Activated CD8-positive, alpha-beta memory T cell treated with anti-CD3 and anti-CD28 coated beads for 24 hours (primary cell): ENCODE results near the gene PLXNA4.

Experiments used
- DNase-seq: peaks from one replicate; pipeline ENCODE4 v3.0.0-alpha.2; 2020

Gene PLXNA4

DNA sequence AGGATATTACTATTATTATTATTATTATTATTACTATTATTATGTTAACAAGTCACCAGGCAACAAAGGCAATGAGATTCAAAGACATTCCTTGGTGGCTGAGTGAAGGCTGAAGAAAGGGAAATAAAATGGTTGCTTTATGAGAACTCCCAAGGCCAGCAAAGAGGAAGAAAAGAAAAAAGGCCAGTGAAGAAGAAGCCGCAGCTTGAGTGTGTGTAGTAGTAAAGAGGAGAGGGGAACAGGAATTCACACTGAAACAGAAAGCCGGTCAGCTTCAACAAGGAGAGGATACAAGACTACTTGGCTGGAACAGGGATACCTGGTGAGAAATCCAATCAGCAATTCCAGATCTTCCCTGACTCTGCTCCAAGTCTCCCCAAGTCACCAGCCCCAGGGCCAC is 42.4 kb downstream of the PLXNA4 start:
- DNase-seq = no peak

DNA sequence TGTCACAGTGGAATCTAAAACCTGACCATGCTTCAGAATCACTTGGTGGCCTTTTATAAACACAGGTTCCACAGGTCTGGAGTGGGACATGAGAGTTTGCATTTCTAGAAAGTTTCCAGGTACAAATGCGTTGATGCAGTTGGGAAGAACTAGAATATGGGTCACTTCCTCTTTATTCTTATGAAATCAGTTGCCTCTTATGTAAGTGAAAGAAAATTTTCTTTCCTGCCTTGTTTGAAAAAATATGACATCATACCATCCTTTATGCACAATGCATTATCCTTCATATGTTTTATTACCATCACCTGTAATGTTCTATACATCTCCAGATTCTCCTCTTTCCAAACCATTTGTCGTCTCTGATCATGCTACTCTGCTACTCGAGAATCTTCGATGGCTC is 44.0 kb downstream of the PLXNA4 start:
- DNase-seq = no peak

DNA sequence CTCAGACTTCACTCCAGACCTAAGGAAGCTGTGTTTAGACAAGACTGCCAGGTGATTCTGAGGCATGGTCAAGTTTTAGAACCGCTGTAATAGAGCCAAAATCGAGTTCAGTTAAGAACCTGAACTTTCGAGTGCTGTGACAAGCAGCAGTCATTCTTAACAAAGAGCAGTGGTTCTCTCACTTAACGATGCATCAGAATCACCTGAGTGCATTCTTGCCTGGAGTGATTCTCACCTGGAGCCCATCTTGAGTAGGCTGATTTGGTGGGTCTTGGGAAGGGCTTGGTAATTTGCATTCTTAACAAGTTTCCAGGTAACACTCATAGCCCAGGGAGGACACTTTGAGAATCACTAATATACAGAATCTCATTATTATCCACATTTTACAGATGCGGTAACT is 44.7 kb downstream of the PLXNA4 start:
- no peak for DNase-seq

DNA sequence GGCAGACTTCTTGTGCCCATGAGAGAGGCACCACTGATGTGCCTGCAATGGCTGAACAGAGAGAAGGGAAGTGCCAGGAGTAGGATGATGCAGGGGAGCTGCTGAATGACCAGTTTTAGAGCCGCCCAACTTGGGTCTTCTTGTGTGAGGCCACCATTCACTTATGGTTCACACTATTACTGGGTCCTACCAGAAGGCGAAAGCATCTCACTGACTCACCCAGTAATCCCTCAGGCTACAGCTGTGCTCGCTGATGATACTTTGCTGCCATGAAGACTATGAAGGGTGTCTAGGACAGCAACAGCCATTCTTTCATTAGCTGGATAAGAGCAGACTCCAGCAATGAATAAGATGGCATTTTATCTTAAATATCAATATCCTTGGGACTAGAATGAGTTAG is 47.6 kb downstream of the PLXNA4 start:
- DNase-seq = no peak

DNA sequence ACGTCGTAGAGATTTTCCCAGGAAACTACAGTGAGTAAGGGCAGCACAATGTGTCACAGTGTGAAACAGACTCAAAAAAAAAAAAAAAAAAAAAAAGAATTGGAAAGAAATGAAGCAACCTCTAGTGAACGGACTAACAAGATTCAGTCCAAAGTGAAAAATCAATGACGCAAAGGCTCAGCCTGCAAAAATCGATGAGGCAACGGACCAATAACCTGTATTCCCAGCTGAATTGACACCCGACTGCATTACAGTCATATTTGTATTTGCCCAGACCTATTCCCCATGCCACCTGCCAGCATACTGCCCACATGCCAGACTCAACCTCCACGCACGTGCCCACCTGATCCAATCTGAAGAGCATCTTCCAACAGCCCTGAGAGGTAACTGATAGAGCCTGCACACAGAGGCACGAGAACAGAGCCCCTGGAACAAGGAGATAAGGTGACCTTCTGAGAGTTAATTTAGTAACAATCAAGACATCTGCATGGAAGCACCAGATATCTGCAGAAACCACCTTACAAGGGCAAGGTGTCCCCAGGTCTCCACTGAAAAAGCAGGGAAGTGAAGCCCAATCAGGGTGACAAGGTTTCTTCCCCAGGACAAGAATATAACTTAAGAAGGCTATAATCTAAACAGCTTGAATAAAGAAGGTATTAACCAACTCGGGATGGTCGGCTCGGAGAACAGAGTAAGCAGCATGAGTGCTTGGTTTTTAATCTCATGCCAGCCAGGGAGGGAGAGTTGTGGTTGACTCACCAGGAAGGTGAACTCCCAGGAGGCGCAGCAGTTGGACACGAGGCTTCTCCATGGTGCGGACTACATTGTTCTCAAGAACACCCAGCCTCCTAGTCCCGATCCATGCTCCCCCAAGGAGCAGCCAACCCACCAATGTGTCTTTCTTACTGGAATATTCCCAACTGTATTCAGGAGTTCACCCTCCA is 48.5 kb downstream of the PLXNA4 start:
- DNase-seq = no peak

DNA sequence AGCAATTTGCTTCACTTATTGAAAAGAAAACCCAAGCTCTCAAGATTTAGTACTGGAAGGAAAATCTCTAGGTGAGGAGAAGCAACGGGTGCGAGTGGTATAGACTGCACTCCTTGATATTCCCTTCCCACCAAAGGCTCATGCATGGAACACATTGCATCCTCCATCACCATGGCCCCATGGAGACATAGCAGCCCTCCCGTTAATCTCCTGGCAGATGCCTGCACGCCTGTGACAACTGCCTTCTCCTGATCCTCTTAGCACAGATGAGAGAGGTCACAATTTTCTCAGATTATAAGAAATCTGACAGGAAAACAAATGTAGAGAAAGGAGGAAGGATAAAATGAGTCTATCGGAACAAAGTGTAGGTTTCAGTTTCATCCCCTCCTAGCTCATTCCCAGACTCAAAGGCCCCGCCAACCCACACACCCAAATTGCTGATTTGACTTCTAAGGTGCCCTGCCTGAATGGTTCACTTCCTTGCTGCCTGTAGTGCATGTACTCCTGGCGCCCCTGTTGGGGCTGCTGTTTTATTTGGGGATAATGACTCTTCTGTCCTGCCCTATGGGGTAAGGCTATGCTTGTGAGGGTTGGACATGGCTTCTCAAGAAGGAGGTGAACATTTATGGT is 50.0 kb downstream of the PLXNA4 start:
- DNase-seq = no peak

DNA sequence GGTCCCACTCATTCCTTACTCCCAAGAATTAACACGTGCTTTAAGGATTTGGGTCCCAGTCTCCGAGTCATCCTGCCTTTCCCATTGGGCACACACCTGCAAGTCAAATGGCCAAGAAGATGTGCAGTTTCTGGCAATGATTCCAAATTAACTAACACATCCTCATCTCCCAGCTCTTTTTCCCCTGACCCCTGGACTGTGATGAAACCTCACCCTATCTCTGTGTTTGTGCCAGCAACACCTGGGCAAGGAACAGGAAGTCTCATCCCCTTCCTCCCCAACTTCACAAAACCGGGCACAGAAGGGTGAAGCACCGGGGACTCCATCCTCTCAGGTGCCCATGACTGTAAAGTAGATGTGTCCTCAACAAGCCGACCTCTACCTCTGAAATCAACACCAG is 54.8 kb downstream of the PLXNA4 start:
- no peak for DNase-seq

DNA sequence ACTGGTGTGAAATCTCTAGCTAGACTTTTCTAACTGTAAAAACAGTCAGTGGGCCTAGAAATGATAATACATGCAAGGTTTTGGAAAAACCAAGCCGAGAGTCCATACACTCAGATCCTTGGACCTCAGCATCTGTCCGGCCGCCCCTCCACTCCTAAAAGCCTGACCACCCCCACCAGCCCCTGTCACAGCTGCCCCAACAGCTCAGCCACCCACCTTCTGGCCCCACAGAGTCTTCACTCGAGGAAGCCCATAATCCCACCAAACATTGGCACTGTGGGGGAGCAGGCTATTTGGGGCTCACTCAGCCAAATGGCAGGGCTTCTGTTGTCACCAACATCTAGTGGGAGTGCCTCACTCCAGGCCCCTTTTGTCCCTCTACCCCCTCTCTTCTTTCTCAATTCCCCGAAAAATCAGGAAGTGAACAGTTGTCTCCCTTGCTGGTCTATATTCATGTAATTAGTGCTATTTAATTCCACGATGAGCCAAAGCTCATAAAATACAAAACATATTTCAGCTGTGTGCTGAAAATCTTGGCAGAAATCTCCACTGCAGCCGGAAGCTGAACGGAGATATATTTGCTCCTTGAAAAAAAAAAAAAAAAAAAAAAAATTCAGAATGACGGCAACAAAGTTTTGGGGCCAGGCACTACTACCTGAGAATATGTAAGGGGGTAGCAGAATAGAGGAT is 55.5 kb downstream of the PLXNA4 start:
- DNase-seq = no peak

DNA sequence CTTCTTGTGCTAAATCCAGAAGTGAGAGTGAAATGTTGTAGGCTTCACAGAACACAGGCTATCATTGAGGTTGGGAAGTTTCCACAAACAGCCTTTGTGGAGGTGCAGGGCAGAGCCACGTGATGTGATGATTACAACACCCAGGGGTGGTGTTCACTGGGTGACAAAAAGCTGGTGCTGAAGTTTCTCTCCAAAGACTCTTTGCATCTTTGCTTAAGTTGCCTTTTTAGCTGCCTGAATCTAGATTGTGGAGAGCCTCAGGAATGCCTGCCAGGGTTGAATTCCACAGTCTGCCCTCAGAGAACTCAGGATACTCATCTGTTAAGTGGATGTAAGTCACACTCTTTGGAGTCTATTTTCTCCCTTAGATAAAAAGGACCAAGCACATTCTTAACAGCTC is 56.3 kb downstream of the PLXNA4 start:
- no peak for DNase-seq

DNA sequence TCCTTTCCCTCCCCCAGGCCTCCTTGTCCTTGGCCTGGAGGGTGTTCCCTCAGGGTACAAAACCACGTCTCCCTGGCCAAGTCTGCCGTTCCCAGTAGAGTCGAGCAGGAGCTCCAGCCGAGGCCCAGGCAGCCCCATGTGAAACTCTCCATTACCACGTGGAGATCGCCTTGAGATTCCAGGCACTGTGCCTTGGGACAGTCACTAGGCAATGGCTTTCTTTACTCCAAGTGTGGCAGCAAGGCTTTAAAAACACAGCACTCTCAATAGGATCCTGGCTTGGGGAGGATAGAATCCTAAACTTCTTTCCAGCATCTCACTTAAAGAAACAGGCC is 57.5 kb downstream of the PLXNA4 start:
- DNase-seq = no peak

DNA sequence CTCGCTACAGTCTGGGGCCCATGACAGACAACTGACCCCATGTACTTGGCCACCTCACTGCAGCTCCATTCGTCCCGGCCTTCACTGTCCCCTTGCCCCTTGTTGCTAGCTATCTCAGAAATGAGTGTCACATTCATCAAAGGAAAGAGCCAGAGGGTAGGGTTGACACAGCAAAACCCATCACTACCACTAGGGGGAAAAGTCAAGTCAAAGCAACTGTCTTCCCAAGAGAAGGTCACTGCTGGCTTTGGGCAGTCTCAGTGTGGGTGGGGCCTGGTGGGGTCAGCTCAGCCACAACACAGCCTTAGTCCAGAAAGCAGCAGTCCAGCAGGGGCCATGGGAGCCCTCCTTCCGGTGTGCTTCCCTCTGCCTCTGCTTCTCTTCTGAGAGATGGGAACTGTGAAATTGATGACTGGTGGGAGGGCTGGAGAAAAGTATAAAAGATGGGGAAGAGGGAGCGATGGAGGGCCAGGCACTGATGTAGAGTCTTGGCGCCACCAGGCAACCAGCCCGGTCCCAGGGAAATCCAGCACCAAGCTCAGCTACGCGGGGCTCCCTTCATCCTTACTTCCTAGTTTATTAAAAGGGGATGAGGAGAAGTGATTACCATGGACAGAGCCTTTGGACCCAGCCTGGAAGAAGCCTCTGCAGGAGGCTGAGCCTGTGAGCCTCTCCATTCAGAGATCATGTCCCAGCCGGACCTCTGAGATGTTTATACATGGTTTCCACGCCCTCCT is 58.0 kb downstream of the PLXNA4 start:
- no peak for DNase-seq

DNA sequence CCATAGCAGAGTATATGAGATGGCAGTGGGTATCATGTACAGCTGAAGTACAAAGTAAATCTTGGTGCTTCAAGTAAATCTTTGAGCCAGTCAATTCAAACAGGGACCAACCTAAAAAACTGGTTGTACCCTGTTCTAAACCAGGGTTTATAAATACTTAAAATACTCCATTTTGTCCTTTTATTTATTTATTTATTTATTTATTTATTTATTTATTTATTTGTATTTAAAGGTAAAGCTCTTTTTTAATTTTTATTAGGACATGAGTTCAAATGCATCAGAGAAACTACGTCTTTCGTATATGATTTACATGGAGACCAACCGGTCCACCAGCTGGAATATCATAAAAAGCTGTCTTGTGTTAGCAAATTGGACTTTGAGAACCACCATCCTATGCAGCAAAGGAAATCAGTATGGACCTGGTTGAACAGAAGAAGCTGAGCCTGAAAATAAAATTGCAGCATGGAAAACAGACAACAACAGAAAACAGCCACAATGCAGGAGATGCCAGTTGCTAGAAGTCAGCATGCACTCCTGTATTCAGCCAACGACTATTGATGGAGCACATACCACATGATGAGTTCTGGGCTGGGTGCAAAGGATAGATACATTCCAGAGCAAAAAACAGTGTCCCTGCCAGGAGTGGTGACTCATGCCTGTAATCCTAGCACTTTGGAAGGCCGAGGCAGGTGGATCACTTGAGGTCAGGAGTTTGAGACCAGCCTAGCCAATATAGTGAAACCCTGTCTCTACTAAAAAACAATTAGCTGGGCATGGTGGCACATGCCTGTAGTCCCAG is 60.0 kb downstream of the PLXNA4 start:
- DNase-seq = no peak

DNA sequence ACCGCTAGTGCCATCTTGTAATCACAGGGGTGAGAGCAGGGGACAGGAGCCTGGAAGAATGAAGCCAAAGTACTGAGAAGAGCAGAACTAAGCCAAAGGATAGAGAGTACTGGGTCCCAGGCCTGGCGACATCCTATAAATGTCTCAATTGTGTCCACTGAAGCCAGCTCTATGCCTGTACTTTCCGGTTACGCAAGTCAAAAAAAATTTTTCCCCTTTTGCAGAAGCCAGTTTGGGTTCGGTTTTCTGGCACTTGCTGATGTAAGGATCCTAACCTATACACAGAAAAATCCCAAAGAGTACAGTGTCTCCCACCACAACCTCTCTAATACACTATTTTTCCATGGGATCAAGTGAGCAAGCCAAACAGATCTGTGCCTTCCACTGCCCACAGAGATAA is 61.1 kb downstream of the PLXNA4 start:
- no peak for DNase-seq

DNA sequence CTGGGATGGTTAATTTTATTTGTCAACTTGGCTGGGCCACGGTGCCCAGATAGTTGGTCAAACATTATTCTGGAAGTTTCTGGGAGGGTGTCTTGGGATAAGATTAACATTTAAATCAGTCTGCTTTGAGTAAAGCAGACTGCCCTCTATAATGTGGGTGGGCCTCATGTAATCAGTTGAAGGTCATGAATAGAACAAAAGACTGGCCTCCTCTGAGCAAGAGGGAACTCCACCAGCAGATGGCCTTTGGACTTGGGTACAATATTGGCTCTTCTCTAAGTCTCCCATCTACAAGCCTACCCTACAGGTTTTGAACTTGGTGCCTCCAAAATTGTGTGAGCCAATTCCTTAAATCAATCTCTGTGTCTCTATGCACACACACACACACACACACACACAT is 61.8 kb downstream of the PLXNA4 start:
- DNase-seq = no peak

DNA sequence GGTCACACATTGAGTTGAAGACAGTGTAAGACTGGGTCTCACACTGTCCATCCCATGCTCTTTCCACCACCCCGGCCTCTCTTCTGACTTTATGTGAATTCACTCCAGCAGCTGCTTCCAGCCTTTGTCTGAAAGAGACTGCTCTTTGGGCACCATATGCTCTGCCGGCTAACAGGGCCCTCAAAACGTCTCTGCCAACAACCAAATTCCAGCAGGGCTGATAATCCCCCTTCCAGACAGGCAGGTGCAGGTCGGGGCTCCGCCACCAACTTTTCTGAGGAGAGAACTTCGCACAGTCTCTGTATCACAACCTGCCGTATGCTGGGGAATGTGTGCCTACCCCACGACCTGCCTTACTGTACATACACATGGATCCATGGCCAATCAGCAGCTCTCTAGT is 64.3 kb downstream of the PLXNA4 start:
- no peak for DNase-seq

DNA sequence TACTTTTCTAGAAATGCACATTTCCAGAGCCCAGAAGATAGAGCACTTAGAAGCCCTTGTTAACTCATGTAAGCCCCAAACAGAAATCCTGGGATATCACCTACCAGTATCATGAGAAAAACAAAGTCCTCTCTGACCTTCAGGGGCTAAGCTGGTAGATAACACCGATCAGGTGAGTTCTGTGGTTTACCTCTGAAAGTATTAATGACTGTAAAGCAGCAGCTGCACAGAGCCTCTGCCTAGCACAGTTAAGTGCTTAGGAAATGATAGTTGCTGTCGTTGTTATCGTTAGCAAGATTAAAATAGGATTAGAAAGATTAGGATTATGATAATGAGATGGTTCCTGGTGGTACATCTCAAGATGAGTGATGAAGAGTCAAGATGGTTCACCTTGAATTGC is 64.9 kb downstream of the PLXNA4 start:
- DNase-seq = no peak

DNA sequence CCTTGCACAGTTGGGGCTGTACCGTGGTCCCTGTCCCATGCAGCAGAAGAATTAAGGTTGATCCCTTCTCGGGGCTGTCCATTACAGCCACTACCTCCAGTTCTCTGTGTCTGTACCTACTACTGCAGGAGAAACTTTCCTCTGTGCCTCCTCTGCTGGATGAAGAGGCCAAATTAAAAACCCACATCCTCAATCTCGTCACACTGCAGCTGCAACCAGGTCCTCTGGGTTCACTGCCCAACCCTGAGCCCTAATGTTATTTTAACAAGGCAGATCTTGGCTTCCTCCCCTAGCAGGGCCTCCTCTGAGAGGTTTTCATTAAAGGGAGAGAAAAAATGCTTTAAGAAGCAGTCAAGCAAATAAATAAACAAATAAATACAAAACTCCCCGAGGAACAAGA is 66.6 kb downstream of the PLXNA4 start:
- no peak for DNase-seq

DNA sequence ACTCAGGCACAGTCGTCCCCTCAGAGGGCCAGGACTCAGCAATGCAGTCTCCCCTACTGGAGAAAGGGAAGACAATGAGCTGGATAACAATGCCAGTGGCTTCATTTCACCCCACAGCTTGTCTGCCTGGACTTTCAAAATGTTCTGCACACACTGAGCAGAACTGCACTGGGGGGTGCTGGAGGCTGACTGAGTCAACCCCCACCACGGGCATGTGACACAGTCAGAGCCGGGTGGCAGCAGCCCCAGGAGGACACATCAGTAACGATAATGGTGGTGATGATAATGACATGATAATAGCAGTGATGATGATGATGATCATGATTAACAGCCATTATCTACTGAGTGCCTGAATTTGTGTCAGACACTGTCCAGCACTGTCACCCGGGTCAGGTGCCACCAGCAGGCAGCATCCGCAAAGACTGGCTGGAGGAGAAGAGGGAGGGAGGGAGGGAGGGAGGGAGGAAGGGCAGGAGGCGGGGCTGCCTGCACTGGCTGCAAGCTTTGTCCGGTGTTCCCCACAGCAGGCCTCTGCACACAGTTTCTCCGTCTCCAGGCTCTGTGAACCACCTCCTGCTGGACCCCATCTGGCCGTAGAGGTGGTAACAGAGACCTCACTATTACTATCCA is 67.4 kb downstream of the PLXNA4 start:
- no peak for DNase-seq

DNA sequence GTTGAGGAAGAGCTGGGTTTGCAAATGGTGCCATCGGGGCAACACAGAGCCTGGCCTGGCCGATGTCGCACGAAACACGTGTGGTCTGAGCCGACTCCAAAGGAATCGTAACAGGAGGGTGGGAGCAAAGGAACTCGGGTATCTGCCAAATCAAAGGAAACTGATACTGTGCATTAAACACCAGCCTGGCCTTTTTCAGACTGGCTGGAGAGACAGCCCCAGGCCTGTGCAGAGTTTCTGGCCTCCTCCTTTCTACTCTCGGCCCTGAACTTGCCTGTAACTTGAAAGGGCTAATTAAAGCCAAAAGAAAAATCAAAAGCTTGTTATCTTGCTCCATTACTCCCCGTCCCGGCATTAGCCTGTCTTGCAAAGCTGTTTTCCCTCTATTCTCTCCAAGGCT is 71.4 kb downstream of the PLXNA4 start:
- DNase-seq = no peak

DNA sequence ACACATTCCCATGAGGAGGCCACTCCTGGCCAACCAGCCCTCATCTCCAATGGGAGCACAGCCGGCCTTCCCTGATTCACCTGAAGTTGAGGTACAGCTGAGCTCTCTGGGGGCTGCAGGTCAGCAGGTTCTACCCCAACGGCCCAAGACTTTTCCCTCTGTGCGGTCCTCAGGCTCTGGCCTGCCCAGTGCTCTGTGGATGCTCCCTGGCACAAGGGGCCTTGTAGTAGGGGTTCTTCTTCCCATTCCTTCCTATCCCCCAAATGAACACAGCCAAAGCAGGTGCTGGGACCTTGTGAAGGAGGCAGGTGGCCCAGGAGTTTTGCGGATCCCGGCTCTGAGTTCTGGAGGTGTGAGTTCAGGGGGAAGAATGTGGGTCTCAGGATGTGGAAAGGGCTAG is 72.2 kb downstream of the PLXNA4 start:
- no peak for DNase-seq

DNA sequence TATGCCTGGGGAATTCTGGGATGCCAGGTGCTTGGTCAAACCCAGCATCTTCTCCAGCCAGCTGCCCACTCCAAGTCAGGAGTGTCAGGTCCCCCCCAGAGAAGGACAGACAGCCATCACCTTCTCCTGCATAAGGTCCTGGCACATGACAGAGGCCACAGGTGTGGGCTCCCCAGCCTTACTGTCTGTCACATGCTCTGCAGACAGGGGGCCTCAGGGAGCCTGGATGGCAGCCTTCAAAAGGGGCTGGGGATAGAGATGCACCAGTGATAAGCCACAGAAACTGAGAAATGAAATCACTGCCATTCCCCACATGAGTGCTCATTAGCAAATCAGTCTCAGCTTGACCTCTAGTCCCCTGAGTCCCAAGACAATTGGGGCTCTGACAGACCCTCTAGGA is 72.9 kb downstream of the PLXNA4 start:
- no peak for DNase-seq

DNA sequence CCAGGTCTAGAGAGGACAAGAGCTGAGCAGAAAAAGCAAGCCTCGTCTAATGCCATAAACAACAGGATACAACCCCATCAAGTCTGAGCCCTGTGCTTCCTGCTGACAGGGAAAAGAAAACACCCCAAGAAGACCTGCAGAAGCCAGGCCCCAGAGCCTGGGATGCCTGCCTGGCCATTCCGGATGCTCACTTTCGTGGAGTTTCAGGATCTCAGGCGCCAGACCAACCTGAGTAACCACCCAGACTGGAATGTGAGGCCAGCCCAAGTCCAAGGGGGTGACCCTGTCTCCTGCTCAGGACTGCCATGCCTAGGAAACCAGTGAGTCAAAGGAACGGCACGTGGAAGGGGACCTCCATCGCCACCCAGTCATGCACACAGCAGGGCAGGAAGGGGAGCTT is 74.3 kb downstream of the PLXNA4 start:
- no peak for DNase-seq
